Fibroblast of skin of right biceps (primary cell): ENCODE measurements around the gene CALR3.
"Not testable (repeated sequence)": the region's sequence is repeated elsewhere in the genome, so short reads cannot be mapped to it uniquely, and the experiment has no call there.

Experiments
- DNase-seq: peaks from one replicate; pipeline ENCODE4 v3.0.0-alpha.2; 2013

CALR3 gene

GRCh38 chr19:16522559-16523377, 26.8 kb upstream of the CALR3 start:
- no peak for DNase-seq

- DNase-seq: no peak
Observed at GRCh38 chr19:16521715-16522289, 25.8 kb upstream of the CALR3 start.

- DNase-seq: no peak
Observed at GRCh38 chr19:16520986-16521624, 25.1 kb upstream of the CALR3 start.

GRCh38 chr19:16520074-16520973, 24.4 kb upstream of the CALR3 start:
- DNase-seq: no peak

- no peak for DNase-seq
Observed at GRCh38 chr19:16519230-16519687, 23.3 kb upstream of the CALR3 start.

- no peak for DNase-seq
Observed at GRCh38 chr19:16518483-16519229, 22.7 kb upstream of the CALR3 start.

GRCh38 chr19:16518061-16518460, 22.1 kb upstream of the CALR3 start:
- no peak for DNase-seq

- no peak for DNase-seq
Observed at GRCh38 chr19:16516923-16517610, 21.1 kb upstream of the CALR3 start.

- DNase-seq: no peak
Observed at GRCh38 chr19:16516381-16516780, 20.4 kb upstream of the CALR3 start.

- DNase-seq: no peak
Observed at GRCh38 chr19:16514383-16515019, 18.5 kb upstream of the CALR3 start.

GRCh38 chr19:16512611-16513010, 16.6 kb upstream of the CALR3 start:
- DNase-seq: not testable (repeated sequence)

GRCh38 chr19:16509141-16510061, 13.4 kb upstream of the CALR3 start:
- DNase-seq: no peak

- DNase-seq: no peak
Observed at GRCh38 chr19:16508546-16508945, 12.6 kb upstream of the CALR3 start.

GRCh38 chr19:16506961-16507360, 11.0 kb upstream of the CALR3 start:
- DNase-seq: no peak

- DNase-seq: not testable (repeated sequence)
Observed at GRCh38 chr19:16506161-16506560, 10.2 kb upstream of the CALR3 start.

GRCh38 chr19:16504271-16504670, 8.3 kb upstream of the CALR3 start:
- DNase-seq: no peak

GRCh38 chr19:16497837-16498236, 1.9 kb upstream of the CALR3 start:
- no peak for DNase-seq

GRCh38 chr19:16497042-16497441, 1.1 kb upstream of the CALR3 start:
- no peak for DNase-seq

- peak; percentile 61 for DNase-seq
Observed at GRCh38 chr19:16496613-16496983, 631 bp upstream of the CALR3 start.

- DNase-seq: peak; percentile 5
Observed at GRCh38 chr19:16486476-16486875, 9.5 kb downstream of the CALR3 start.
